GM04503 (cell line): ENCODE results near the gene DMRTA2.
"Not testable (repeated sequence)": the region's sequence is repeated elsewhere in the genome, so short reads cannot be mapped to it uniquely, and the experiment has no call there.

Source experiments
- DNase-seq: peaks from one replicate; pipeline ENCODE4 v3.0.0-alpha.2; 2012; ENCODE audit warnings: low read depth

DMRTA2 gene

DNA sequence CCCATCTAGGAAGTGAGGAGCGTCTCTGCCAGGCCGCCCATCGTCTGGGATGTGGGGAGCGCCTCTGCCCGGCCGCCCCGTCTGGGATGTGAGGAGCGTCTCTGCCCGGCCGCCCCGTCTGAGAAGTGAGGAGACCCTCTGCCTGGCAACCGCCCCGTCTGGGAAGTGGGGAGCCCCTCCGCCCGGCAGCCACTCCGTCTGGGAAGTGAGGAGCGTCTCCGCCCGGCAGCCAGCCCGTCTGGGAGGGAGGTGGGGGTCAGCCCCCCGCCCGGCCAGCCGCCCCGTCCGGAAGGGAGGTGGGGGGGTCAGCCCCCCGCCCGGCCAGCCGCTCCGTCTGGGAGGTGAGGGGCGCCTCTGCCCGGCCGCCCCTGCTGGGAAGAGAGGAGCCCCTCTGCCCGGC is 41.7 kb downstream of the DMRTA2 start:
- not testable (repeated sequence) for DNase-seq

DNA sequence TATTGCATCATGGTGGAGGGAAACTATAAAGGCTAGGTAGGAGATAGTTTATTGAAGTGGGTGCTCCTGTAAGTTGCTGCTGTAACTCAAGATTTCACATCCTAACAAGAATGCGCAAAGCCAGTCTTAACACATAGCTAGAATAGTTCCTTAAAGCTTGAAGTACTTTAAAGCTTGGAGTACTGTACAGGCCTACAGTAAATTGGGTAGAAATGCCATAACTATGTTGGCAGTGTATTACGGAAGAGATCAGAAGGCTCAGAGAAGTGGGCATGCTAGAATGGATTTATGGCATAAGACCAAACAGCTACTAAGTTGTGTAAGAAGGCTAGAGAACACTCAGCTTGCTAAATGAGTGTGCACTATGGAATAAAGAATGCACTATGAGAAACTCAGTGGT is 44.5 kb downstream of the DMRTA2 start:
- DNase-seq = no peak

DNA sequence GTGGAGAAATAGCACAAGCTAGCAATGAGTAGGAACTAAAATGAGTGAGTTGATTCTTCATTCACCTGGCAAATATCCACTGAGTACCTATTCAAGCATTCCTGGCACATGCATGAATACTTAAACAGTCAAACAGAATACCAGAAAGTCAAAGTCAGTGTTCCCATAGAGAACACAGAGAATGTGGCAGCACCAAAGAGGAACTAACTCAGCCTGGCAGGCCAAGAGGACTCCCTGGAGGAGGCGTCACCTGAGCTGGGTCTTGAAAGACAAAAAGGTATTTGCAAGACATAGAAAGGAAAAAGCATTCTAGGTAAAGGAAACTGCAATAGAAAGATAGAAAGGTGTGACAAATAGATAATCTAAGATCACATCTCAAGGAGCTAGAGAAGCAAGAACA is 49.7 kb downstream of the DMRTA2 start:
- no peak for DNase-seq

DNA sequence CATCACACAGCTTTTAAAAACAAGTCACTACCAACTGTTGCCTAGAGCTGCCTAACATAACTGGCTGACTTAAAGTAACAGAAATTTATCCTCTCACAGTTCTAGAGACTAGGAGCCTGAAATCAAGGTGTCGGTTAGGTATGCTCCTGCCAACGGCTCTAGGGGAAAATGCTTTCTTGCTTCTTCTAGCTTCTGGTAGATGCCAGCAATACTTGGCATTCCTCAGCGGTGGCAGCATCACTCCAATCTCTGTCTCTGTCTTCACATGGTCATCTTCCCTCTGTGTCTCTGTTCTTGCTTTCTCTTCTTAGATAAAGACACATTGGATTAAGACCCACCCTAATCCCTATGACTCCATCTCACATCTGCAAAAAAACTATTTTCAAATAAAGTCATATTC is 51.5 kb downstream of the DMRTA2 start:
- no peak for DNase-seq

DNA sequence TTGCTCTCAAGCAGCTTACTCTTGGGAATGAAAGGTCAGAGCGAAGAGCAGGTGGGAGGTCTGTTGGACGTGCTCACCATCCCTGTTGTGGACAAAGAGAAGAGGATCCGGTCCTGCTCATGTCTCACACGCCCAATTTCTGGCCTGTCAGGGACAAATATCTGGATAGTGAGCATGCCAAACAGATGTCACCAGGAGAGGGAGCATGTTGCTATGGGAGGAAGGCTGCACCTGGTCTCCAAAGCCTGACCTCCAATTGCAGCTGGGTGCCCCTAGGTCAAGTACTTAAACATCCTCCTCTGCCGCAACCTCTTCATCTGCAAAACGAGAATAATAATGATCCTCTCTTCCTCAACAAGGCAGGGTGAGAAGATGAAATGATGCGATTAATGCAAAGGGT is 53.4 kb downstream of the DMRTA2 start:
- no peak for DNase-seq

DNA sequence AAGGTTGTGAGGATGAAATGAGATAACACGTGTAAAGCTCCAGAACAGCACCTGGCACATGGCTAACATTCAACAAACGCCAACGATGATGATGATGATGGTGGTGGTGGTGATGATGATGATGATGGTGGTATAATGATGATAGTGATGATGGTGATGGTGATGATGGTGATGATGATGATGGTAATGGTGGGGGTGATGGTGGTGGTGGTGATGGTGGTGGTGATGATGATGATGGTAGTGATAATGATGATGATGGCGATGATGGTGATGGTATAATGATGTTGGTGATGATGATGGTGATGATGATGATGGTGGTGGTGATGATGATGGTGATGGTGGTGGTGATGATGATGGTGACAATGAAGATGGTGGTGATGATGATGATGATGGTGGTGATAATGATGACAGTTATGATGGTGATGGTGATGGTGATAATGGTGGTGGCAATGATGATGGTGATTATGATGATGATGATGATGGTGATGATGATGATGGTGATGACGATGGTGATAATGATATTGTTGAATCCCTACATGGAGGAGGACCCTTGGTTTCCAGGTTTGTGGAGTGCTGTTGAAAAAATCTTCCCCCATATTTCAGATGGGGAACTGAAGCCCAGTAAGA is 54.1 kb downstream of the DMRTA2 start:
- no peak for DNase-seq

DNA sequence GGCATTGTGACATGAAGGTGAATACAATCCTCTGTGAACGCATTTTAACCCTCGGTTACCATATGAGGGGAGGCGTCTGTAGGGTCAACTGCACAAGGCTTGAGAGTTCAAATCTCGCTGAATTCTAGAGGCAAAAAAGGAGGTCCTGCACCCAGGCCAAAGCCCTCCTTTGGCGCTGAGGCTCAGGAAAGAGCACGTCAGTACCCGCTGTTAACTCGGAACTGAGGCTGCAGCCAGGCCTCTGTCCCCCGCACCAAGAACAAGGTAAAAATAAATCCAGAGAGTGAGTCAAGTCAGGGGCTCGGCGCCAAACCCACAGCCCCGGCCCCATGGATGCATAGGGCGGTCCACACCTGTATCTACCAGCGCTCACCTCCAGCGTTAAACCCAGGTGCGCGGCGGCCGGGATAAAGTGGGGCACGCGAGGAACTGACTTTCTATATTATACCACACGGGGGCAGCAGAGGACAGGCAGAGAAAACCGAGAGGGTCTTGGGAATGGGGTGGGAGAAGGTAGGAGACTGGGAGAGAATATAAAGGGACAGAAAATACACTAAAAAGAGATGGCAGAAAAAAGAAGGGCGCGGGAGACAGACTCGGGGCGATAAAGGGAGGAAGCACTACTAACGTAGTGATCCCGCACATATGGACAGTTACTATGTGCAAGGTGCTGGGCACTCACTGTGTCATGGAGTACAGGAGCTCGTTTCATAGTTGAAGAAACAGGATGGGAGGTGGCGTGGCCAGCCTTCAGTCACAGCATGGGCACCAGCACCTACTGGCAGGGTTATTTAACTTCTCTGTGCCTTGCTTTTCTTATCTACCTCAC is 54.9 kb downstream of the DMRTA2 start:
- no peak for DNase-seq
